ENCODE data around the gene AGPAT4. TPM values are rescaled to one million over a fixed set of nuclear protein-coding genes. Genes with fewer than 3 reads are reported as not detected.

The AGPAT4 gene
- total RNA-seq, 1 donor from 2014 or later: 23.7 TPM

DNA sequence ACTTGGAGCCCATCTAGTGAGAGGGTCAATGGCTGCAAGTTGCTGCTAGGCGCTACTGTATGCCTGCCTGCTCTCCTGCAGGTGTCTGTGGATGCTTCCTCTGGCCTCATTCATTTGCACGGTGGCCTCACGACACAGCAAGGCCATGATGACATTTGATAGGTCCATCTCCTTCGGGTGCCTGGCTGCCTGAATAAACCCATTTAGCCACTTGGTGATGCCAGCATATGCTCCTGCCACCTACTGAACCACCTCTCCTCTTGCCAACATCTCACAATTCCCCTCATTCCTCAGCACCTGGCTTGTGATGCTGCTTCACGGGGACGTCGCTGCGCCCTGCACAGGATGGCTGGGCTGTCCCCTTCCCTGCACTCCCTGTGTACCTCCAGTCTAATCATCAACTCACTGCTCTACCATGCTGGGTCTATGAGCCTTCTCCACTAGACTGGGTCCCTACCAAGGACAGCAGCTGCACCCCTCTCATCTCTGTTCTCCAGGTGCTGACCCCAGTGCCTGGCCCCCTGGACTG is 51.1 kb downstream of the AGPAT4 start:
- Mint-ChIP-seq H3K4me1 (peaks cover 22% of the 10 kb centered on the region), H3K36me3 (peaks cover 13% of the 10 kb centered on the region), H3K9me3 (peaks cover 7% of the 10 kb centered on the region), H3K27me3 (ENCODE audit: low read depth) (no peaks in the 10 kb centered on the region), H3K27ac (no peak overlapping the region), H3K4me3 (no peak overlapping the region)
- no peak for DNase-seq (ENCODE audit: low spot score in 2 of 2, unreplicated experiment in 2 of 2)
- TF ChIP-seq, protein P1, sequence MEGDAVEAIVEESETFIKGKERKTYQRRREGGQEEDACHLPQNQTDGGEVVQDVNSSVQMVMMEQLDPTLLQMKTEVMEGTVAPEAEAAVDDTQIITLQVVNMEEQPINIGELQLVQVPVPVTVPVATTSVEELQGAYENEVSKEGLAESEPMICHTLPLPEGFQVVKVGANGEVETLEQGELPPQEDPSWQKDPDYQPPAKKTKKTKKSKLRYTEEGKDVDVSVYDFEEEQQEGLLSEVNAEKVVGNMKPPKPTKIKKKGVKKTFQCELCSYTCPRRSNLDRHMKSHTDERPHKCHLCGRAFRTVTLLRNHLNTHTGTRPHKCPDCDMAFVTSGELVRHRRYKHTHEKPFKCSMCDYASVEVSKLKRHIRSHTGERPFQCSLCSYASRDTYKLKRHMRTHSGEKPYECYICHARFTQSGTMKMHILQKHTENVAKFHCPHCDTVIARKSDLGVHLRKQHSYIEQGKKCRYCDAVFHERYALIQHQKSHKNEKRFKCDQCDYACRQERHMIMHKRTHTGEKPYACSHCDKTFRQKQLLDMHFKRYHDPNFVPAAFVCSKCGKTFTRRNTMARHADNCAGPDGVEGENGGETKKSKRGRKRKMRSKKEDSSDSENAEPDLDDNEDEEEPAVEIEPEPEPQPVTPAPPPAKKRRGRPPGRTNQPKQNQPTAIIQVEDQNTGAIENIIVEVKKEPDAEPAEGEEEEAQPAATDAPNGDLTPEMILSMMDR (IDR thresholded peaks at IDR 0.05; ENCODE audit: unreplicated experiment): no peak

DNA sequence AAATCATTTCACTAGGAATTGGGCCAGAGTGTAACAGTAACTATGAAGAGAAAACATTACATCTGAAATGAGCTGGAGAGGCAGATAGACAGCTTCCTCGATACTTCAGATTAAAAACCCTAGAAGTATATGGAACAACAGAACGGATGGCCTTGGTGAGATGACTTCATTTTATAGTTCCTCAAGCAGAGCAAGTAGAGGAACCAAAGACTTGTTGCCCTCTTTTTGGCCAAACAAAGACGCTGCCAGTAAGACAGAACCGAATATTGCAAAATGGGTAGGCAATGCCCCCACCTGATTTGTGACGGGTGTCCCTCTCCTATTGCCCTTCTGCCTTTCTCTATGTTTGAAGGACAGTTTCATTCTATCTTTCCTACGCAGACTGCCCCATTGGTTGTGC is 53.5 kb downstream of the AGPAT4 start:
- peaks cover 35% of the 10 kb centered on the region for H3K36me3 Mint-ChIP-seq
- no peak overlapping the region for H3K4me3 Mint-ChIP-seq
- no peaks in the 10 kb centered on the region for H3K27me3 Mint-ChIP-seq (ENCODE audit: low read depth)
- DNase-seq (ENCODE audit: low spot score in 2 of 2, unreplicated experiment in 2 of 2): no peak
- TF ChIP-seq, protein P1 (IDR thresholded peaks at IDR 0.05; ENCODE audit: unreplicated experiment): no peak
- no peak overlapping the region for H3K27ac Mint-ChIP-seq
- H3K4me1 Mint-ChIP-seq: peaks cover under 1% of the 10 kb centered on the region
- peaks cover 25% of the 10 kb centered on the region for H3K9me3 Mint-ChIP-seq

DNA sequence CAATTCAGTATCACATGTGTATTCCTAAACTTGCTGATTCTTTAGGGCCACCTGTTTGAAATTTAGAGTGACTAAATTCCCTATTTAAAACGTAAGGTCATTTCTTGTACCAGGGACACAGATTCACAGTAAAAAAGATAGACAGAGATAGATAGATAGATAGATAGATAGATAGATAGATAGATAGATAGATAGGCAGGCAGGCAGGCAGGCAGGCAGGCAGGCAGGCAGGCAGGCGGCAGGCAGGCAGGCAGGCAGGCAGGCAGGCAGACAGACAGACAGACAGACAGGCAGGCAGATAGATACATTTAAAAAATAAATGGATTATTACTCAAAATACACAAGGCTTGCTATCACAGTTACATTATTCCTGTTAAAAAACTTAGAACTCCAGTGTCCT is 54.2 kb downstream of the AGPAT4 start:
- DNase-seq (ENCODE audit: low spot score in 2 of 2, unreplicated experiment in 2 of 2): no peak
- TF ChIP-seq, protein P1 (IDR thresholded peaks at IDR 0.05; ENCODE audit: unreplicated experiment): no peak
- Mint-ChIP-seq H3K9me3 (peaks cover 26% of the 10 kb centered on the region), H3K27ac (no peak overlapping the region), H3K4me1 (no peaks in the 10 kb centered on the region), H3K36me3 (peaks cover 34% of the 10 kb centered on the region), H3K4me3 (no peak overlapping the region), H3K27me3 (ENCODE audit: low read depth) (no peaks in the 10 kb centered on the region)

DNA sequence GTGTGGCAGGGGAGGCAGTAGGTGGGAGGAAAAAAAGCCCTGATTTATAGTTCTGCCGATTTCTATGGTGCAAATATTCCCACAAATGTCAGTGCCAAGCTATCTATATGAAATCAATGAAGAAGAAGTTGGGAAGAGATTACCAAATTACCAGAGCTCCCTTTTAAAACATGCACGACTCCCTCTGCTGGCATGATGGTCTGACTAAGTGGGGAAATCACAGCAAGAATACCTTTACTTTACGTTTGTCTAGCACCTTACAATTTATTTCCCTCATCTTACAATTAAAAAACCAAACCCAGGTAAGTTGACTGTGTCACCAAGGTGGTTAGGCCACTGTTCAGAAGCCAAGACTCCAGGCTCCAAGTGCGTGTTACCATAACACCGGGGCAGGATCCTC is 55.6 kb downstream of the AGPAT4 start:
- TF ChIP-seq, protein P1 (IDR thresholded peaks at IDR 0.05; ENCODE audit: unreplicated experiment): no peak
- H3K9me3 Mint-ChIP-seq: peaks cover 36% of the 10 kb centered on the region
- DNase-seq (ENCODE audit: low spot score in 2 of 2, unreplicated experiment in 2 of 2): no peak
- no peak overlapping the region for H3K27ac Mint-ChIP-seq
- peaks cover 43% of the 10 kb centered on the region for H3K36me3 Mint-ChIP-seq
- no peaks in the 10 kb centered on the region for H3K27me3 Mint-ChIP-seq (ENCODE audit: low read depth)
- H3K4me3 Mint-ChIP-seq: no peak overlapping the region
- H3K4me1 Mint-ChIP-seq: no peaks in the 10 kb centered on the region

DNA sequence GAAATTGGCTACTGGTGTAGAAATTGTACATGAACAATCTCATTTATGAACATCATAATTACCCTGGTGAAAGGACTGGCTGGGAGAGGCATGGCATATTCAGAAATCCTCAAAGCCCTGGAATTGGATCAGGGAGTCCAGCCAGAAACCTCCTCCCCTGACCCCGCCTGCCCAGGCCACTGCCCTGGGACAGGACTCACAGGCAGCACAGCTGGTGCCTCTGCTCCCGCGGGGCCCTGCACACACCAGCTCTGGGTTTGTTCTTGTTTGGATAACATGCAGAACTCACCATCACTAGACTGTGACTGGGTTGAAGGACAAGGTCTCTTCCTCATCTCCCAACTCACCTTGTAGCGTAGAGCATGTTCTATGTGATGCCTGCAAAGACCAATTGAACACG is 56.2 kb downstream of the AGPAT4 start:
- TF ChIP-seq, protein P1 (IDR thresholded peaks at IDR 0.05; ENCODE audit: unreplicated experiment): no peak
- no peak overlapping the region for H3K27ac Mint-ChIP-seq
- DNase-seq (ENCODE audit: low spot score in 2 of 2, unreplicated experiment in 2 of 2): no peak
- peaks cover 36% of the 10 kb centered on the region for H3K9me3 Mint-ChIP-seq
- no peaks in the 10 kb centered on the region for H3K4me1 Mint-ChIP-seq
- no peak overlapping the region for H3K4me3 Mint-ChIP-seq
- no peaks in the 10 kb centered on the region for H3K27me3 Mint-ChIP-seq (ENCODE audit: low read depth)
- H3K36me3 Mint-ChIP-seq: peaks cover 44% of the 10 kb centered on the region
